Measurements from ENCODE around the gene ETV1. TPM values are rescaled to one million over a fixed set of nuclear protein-coding genes. Genes with fewer than 3 reads are reported as not detected.
A peak's percentile ranks its signal among the peaks of the same experiment; 100 is the strongest.

Gene ETV1
- total and polyA plus RNA-seq, 2 experiments from 2014 or later: 70.3 to 93.7 TPM

DNA sequence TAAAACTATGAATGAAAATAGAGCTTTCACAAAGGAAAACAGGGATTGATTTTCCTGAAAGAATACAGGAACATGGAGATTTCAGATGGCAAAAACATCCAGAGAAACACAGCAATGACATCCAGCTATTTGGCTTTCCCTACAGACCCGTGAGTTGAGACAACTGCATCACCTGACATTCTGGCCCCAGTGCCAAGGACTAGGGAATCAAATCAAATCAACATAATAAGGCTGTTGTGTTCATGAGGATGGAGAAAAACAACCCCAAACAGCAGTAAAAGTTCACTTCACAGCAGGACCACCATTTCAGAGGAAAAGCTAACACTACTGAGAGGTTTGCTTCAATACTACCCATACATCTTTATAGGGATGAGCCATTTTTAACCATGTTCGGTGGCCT lies 25.5 kb downstream of the ETV1 start:
- Histone ChIP-seq H3K4me1 (ENCODE audit: low read depth) (no peaks in the 10 kb centered on the region), H3K36me3 (peaks cover 23% of the 10 kb centered on the region), H3K9me3 (ENCODE audit: low read depth) (no peaks in the 10 kb centered on the region), H3K4me3 (no peak overlapping the region), H3K27me3 (no peaks in the 10 kb centered on the region), H3K27ac (no peak overlapping the region)
- TF ChIP-seq, protein P1, sequence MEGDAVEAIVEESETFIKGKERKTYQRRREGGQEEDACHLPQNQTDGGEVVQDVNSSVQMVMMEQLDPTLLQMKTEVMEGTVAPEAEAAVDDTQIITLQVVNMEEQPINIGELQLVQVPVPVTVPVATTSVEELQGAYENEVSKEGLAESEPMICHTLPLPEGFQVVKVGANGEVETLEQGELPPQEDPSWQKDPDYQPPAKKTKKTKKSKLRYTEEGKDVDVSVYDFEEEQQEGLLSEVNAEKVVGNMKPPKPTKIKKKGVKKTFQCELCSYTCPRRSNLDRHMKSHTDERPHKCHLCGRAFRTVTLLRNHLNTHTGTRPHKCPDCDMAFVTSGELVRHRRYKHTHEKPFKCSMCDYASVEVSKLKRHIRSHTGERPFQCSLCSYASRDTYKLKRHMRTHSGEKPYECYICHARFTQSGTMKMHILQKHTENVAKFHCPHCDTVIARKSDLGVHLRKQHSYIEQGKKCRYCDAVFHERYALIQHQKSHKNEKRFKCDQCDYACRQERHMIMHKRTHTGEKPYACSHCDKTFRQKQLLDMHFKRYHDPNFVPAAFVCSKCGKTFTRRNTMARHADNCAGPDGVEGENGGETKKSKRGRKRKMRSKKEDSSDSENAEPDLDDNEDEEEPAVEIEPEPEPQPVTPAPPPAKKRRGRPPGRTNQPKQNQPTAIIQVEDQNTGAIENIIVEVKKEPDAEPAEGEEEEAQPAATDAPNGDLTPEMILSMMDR (IDR thresholded peaks at IDR 0.05; ENCODE audit: low read depth, low read length): no peak
- DNase-seq (ENCODE audit: low read depth in 1 of 2, low spot score in 1 of 2): no peak

DNA sequence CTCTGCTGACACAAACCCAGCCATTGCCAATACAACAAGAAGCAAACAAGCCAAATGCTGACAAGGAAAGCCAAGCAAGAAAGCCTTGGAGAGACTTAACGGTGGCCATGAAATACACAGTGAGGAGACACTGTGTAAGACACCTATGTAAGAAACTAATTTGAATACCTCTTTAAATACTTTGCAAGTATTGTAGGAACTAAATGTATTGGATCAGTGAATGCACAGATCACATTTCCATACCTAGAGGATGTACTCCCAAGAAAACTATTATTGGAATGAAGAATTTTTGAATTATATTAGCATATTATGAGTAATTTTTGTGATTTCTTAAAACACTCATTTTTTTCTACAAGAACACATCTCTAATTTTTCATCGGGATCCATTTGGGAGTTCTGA lies 34.0 kb downstream of the ETV1 start:
- H3K4me1 ChIP-seq (ENCODE audit: low read depth): no peaks in the 10 kb centered on the region
- peaks cover 6% of the 10 kb centered on the region for H3K36me3 ChIP-seq
- TF ChIP-seq, protein P1 (IDR thresholded peaks at IDR 0.05; ENCODE audit: low read depth, low read length): no peak
- no peaks in the 10 kb centered on the region for H3K9me3 ChIP-seq (ENCODE audit: low read depth)
- no peaks in the 10 kb centered on the region for H3K27me3 ChIP-seq
- DNase-seq (ENCODE audit: low read depth in 1 of 2, low spot score in 1 of 2): no peak
- no peak overlapping the region for H3K27ac ChIP-seq
- no peak overlapping the region for H3K4me3 ChIP-seq

DNA sequence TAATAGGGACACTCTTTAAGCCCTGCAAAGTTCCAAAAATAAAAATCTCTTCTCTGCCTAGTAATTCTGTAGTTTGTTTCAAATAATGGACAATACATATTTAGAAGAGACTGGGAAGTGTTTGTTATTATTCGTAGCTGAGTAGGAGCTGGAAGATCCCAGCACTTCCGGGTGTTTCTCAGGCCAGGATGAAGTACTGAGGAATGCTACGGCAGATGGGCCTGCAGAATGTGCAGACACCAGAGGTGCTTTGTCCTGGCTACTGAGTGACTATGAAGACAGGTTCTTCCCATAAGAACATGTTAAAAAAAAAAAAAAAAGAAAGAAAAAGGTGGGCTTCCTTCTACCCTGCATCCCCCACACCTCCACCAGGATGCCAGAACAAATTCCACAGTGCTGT lies 36.1 kb downstream of the ETV1 start:
- peaks cover 3% of the 10 kb centered on the region for H3K36me3 ChIP-seq
- H3K4me1 ChIP-seq (ENCODE audit: low read depth): peaks cover 15% of the 10 kb centered on the region
- no peaks in the 10 kb centered on the region for H3K27me3 ChIP-seq
- H3K9me3 ChIP-seq (ENCODE audit: low read depth): no peaks in the 10 kb centered on the region
- no peak for DNase-seq (ENCODE audit: low read depth in 1 of 2, low spot score in 1 of 2)
- no peak overlapping the region for H3K4me3 ChIP-seq
- TF ChIP-seq, protein P1 (IDR thresholded peaks at IDR 0.05; ENCODE audit: low read depth, low read length): no peak
- H3K27ac ChIP-seq: peak overlapping the region; percentile 11

DNA sequence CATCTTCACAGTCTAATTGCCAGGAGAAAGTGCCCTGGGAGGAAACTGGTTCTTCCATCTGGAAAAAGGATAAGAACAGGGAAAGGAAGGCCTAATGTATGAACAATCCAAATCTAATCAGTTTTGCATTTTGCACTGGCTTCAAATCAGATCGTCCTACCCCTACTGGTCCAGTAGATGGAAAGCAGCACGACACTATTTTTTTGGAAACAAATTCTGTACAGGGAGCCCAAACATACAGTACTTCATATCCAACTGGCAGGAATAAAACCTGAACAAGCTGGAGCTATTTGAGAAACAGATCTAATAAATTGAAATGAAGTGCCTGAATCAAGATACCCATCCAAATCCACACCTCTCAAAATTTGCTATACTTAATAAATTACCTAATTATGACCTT lies 36.5 kb downstream of the ETV1 start:
- no peak for DNase-seq (ENCODE audit: low read depth in 1 of 2, low spot score in 1 of 2)
- Histone ChIP-seq H3K4me1 (ENCODE audit: low read depth) (peaks cover 19% of the 10 kb centered on the region), H3K4me3 (no peak overlapping the region), H3K9me3 (ENCODE audit: low read depth) (no peaks in the 10 kb centered on the region), H3K27me3 (no peaks in the 10 kb centered on the region), H3K36me3 (no peaks in the 10 kb centered on the region), H3K27ac (peak overlapping the region; percentile 11)
- TF ChIP-seq, protein P1 (IDR thresholded peaks at IDR 0.05; ENCODE audit: low read depth, low read length): no peak

DNA sequence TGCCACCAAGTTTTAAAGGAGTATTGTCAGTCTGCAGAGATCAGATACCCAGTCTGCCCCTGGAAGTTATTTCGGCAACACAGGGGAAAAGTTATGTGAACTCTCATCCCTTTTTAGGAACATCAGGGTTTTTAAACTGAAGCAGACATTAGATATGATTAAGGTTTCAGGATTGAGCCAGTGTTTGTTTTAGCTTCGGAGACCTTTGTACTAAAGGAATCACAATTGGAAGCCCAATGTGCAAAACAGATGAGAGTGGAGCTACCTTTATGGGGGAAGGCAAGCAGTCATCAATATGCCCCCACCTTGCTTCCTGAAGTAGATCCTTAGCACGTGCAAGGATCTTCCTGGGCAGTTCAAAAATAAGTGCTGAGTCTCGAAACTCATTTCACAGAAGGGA lies 39.5 kb downstream of the ETV1 start:
- peak overlapping the region; percentile 59 for H3K27ac ChIP-seq
- H3K4me1 ChIP-seq (ENCODE audit: low read depth): peaks cover 22% of the 10 kb centered on the region
- DNase-seq (ENCODE audit: low read depth in 1 of 2, low spot score in 1 of 2): no peak
- H3K4me3 ChIP-seq: no peak overlapping the region
- no peaks in the 10 kb centered on the region for H3K36me3 ChIP-seq
- H3K27me3 ChIP-seq: no peaks in the 10 kb centered on the region
- H3K9me3 ChIP-seq (ENCODE audit: low read depth): no peaks in the 10 kb centered on the region
- TF ChIP-seq, protein P1 (IDR thresholded peaks at IDR 0.05; ENCODE audit: low read depth, low read length): no peak

DNA sequence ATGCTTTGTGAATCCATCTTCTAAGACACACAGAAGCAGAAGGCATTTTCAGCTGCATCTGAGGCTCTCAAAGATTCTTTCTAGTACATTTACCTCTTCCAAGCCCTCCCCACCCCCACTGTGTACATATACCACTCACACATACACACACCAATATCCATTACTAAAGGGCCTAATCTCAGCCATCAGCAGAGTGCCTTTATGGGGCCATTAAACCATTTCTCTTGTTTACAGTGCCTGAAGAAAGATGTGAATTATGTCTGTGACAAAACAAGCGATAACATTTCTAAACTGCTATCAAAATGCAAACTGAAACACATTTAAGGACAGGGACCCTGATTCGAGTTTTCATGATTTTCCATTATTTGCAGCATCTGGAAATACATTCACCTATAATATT lies 40.0 kb downstream of the ETV1 start:
- Histone ChIP-seq H3K36me3 (no peaks in the 10 kb centered on the region), H3K9me3 (ENCODE audit: low read depth) (no peaks in the 10 kb centered on the region), H3K4me1 (ENCODE audit: low read depth) (peaks cover 22% of the 10 kb centered on the region), H3K27me3 (no peaks in the 10 kb centered on the region), H3K27ac (peak overlapping the region; percentile 59), H3K4me3 (no peak overlapping the region)
- DNase-seq (ENCODE audit: low read depth in 1 of 2, low spot score in 1 of 2): no peak
- TF ChIP-seq, protein P1 (IDR thresholded peaks at IDR 0.05; ENCODE audit: low read depth, low read length): no peak
